NOMO-1 treated with DMSO at 0.1 percent for 48 hours (cell line): ENCODE results near the gene UMODL1.

ENCODE experiments used
- DNase-seq: peaks from one replicate; lab custom pipeline; 2025; ENCODE audit not compliant: unreplicated experiment; lab: John Stamatoyannopoulos, UW

Gene UMODL1

DNA sequence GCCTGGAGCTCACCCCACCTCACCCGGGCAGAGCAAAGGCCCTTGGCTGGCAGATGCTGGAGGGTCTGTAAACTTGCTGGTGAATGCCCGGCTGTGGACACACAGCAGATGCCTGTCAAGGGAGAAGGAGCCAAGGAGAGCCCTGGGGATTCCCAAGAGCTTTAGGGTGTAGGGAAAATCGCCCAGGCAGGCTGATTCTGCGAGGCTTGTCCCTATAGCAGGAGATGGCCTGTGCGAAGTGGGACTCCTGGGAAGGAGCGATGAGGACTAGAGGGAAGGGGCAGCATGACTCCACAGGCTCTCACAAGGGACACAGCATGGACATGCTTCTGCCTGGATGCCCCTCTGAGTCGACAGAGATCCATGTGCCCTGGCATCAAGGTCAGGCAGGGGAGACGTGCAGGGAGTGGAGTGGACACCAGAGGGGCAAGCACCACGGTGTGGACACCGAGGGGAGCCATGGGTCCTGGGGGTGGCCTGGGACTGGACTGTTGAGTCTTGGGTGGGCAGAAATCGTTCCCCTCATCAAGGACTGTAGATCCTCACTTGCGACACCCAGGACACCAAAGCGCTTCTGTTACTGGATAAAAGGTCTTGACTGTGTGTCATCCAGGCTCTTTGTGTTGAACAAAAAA is 76.4 kb downstream of the UMODL1 start:
- DNase-seq = no peak

DNA sequence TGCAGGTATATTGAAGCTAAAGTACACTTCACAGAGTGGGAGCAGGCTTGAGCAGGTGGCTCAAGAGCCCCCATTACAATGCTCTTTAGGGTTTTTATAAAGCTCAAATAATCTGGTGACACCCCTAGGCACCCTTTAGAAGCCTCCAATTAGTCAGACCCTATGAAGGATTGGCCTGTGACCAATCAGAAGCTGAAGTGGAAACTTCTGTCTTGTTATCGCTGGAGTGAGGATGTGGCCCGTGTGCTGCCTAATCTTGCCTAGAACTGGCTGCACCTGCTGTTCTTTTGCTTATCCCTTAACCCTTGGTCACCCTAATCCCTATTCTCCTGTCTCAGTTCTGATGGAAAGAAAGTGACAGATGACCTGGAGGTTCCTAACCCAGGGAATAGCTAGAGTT is 77.0 kb downstream of the UMODL1 start:
- no peak for DNase-seq

DNA sequence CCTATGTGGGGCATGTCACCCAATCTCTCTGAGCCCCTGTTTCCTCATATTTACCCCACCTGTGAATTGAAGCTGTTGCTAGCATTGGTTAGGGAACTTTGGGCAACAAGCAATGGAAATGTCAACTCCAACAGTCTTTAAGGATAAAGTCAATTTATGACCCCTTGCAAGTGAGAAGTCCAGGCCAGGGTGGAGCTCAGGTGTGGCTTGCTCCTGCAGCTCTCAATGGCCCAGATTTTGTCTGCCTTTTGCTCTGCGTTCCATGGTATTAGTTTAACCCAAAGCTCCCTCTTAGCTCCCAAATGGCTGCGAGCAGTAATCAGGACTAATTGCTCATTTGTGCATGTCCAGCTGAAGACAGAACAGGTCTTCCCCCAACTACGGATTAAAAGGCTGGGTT is 77.5 kb downstream of the UMODL1 start:
- no peak for DNase-seq

DNA sequence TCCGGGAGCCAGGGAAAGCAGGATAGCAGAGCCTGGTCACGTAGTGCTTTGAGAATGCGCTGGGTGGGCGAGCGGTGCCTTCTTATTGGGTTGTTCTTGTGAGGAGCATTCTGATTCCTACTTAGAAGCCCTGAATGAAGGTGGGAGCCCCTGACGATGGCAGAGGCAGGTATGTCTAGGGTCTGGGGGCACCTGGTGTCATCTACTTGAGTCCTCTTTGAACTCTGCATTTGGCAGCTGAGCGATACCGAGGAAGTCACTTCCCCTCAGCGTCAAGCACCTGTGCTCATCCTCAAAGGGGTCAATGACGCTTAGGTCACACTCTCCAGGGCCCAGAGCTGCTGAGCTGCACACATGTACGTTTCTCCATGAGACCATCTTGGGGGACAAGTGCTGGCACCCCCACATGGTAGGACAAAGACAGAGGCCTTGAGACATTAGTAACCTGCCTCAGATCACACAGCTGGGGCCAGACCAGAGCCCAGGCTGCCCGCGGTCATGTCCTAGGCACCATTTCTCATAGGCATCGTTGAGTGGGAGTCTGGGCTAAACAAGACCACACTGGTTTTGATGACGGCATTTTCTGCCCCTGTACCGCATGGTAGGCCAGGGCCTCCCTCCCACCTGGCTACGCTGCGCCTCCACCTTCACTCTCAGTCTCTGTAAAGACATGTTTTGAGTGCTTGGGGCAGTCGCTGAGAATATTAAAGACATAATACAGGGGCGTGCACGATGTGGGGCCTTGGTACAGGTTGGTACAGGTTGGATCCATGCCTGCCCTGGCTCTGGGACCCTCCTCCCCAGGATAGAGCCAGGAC is 78.7 kb downstream of the UMODL1 start:
- no peak for DNase-seq

GRCh38 chr21:42150474-42151085 is 79.5 kb downstream of the UMODL1 start:
- DNase-seq = no peak

DNA sequence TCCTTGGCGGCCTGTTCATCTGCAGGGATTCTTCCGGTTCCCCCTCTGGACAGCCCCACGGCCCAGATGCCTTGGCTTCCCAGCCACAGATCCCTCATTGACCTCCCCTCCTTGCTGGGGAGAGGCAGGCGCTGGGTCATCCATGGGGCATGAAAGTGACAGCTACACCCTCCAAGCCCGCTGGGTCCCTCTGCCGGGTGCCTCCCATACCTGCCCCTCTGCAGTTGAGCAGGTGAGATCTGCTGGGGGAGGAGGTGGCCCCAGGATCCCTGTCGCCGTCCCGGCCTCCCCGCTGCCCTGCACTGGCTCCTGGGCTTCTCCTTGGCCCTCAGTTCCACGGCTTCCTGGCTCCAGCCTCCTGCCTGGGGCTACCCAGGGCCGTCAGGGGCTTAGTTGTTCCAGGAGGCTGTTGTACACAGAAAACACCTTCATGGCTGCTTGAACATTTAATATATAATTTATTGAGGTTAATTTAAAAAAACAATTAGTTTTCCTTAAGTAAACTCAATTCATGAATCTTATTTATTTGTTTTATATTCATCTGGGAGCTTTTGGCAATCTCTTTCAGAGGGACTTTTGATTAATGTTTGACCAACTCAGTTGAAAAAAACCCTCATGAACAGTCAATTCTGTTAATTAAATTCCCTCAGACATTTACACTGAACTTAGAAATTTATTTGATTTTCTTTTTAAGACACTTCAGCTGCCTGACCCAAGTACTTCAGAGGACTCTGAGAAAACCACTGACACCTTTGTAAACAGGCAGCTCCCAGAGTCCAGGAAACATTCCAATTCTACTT is 80.2 kb downstream of the UMODL1 start:
- no peak for DNase-seq

DNA sequence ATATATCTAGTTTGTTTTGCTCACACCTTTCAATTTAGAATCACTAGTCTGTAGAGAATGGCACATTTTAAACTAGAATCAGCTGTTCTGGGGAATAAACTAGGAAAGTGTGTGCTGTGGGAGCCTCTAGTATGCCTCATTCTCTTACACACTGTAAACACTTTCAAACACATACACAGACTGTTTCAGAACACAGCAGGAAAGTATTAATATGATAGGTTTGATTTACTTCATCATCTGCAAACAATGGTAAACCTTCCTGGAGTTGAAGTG is 80.8 kb downstream of the UMODL1 start:
- no peak for DNase-seq

DNA sequence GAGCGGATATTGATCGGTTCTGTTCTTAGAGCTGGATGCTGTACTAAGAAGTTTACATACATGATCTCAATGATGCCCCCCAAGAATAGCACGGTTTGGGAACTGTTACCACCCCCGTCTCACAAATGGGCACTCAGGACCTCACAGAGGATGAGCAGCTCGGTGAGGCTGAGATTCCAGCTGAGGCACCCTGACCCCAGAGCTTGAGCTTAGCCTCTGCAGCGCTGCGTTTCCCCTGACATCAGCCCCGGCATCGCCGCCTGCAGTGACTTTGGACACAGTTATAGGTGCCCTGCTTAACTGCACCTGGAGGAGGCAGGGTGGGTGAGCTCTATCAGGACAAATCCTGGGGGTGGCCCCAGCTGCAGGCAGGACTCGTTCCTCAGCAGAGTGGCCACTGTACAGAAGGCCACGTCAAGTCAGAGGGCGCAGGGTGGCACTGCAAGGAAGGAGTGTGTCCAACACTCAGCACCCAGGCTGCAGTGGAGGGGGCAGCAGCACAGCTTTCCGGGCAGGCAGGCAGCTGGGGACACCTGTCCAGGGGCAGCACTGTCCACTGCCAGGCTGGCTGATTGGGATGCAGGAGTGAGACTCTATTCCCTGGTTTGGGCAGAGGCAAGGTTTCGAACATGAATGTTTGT is 82.0 kb downstream of the UMODL1 start:
- no peak for DNase-seq

DNA sequence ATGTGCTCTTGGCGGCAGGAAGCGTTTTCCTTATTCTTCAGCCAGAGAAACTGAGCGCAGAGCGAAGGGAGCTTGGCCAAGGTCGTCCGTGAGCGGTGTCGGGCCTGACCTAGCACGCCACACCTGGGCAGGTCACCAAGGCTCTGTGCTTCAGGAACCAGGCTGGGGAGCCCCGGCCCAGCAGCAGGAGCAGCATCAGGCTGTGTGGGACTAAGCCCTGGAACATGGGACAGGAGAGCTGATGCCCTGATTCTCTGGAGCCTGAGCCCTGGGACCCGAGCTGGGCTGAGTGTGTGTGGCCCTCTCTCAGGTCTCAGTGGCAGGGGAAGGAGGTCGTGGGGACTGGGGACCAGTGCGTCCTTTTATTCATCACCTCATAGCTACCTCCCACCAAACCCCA is 82.6 kb downstream of the UMODL1 start:
- DNase-seq = no peak

GRCh38 chr21:42154237-42155044 is 83.3 kb downstream of the UMODL1 start:
- no peak for DNase-seq

DNA sequence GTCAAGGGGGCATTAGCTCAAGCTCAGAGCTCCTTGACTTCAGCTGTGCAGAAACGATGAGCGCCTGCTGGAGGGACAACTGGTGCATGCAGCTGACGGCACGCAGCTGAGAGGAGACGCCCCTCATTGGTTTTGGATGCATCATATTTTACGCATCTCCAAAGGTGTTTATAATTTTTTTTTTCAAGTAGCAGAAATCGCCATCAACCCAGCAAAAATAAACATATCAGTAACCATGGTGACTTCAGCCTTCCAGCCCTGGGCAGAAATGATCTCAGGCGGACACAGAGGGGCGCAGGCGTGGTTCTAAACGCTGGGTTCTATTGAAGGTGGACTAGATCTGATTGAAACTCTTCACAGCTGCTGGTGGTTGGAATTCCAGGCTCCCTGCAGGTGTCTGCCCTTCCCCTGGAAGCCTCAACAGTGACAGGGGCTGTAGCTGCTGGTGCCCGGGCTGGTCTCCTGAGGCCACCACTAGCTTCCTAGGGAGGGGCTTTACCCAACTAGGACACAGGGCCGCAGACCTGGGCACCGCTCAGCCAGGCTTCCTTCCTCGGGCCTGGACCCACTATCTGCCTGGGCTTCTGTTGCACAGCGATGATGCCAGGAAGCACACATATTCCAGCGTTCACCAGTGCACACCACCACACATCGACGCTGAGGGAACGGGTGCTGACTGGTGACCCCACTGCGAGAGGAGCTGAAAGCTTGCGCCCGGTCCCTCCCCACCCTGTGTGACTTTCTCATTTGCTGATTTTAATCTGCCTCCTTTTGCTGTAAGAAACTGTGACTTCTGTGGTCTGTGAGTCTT is 84.1 kb downstream of the UMODL1 start:
- DNase-seq = no peak

DNA sequence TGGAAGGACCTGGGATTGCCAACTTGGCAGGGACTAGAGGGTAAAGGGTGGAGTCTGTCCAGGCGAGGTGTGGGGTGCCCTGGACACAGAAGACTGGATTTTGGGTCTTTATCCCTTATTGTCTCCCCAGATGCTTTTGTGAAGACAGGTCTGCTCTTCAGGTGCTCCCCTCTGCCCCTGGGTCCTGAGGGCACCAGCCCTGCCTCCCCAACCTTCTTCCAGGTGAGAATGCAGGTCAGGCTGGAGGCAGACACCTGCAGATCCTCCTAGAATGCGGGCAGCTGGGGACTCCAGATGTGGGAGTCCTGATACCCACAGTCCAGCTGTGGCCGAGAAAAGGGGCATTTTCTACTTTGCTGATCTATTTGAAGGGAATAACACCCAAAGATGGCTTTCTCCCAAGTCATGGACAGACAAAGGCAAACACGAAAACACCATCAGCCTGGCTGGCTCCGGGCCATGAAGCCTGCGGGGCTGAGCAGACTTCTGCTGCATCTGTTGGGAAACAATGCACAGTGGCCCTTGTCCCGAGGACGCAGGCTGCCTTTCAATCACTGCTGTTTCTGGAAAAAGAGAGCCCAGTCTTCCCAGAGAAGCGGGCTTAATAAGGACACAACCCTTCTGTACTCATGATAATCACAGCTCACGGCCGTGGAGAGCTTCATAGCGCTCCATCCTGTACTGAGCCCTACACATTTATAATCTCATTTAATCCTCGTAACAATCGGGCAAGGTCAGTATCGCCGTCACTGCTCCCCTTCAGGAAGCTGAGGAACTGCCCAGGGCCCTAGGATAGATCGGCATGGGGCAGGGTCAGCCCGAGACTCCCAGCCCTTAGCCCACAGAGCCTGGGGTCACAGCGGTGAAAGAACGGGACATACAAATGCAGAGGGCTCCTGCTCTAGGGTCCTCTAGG is 85.8 kb downstream of the UMODL1 start:
- DNase-seq = no peak

- no peak for DNase-seq
Observed at GRCh38 chr21:42157606-42158310, 86.6 kb downstream of the UMODL1 start.

- DNase-seq = no peak
Observed at GRCh38 chr21:42158846-42159245, 87.7 kb downstream of the UMODL1 start.

GRCh38 chr21:42159560-42160110 is 88.5 kb downstream of the UMODL1 start:
- DNase-seq = no peak

DNA sequence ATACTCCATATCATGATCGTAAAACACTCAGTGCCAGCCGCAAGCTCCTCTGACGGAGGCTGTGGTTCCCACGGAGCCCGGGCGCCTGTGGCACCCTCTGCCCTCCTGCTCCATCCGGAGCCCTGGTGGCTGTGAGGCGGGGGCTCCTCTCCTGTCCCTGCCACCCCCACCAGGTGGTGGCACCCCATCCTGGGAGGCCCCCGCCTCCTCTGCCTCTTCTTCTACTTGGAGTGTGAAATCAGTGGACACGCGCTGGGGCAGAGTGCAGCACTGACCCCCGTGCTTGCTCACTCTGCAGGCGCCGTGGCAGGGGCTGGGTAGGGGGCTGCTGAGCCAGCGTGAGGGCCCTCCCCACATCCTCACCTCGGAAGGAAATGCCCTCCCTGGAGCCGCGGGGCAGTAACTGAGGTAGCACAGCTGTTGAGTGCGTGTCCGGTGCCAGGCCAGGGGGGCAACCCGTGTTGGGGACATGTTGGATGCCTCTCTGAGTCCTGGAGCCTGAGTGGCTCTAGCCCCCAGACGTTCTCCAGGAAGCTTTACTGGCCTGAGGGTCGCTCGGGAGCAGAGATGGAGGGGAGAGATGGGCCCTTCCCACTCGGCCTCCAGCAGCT is 89.1 kb downstream of the UMODL1 start:
- no peak for DNase-seq

DNA sequence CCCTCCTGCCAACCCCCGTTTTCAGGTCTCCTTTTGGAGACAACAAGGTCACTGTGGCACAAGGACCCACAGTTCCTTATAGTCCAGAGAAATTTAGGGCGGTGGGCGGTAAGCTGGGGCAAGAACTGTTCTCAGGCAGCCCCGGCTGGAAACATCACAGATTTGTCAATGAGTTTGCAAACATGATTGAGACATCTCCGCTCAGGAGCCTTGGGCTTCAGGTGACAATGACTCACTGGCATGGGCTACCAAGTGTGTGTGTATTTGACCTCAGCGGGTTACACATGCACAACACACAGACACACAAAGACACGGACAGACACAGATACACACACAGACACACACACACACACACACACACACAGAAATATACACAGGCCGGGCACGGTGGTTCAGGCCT is 89.6 kb downstream of the UMODL1 start:
- DNase-seq = no peak
